ENCODE measurements around the gene MECR.

DNA sequence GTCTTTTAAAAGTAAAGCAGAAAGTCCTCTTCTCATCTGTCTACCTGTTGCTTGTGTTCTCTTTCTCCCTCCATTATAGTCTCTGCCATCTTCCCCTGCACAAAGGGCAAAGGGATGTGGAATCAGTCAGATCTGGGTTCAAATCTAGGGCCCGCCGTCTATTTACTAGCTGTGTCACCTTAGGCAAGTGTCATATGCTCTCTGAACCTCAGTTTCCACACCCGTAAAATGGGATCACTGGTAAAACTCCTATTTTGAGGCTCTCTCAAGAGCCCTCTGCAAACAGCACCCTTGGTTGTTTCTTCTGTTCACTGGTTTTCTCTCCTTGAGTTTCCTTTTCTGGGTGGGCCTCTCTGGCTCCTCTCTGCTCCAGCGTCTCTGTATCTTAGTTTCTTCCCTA lies 3.0 kb upstream of the MECR start:
- no peak for TF ChIP-seq POLR2A (IDR thresholded peaks at IDR 0.05)
- TF ChIP-seq, protein P1, sequence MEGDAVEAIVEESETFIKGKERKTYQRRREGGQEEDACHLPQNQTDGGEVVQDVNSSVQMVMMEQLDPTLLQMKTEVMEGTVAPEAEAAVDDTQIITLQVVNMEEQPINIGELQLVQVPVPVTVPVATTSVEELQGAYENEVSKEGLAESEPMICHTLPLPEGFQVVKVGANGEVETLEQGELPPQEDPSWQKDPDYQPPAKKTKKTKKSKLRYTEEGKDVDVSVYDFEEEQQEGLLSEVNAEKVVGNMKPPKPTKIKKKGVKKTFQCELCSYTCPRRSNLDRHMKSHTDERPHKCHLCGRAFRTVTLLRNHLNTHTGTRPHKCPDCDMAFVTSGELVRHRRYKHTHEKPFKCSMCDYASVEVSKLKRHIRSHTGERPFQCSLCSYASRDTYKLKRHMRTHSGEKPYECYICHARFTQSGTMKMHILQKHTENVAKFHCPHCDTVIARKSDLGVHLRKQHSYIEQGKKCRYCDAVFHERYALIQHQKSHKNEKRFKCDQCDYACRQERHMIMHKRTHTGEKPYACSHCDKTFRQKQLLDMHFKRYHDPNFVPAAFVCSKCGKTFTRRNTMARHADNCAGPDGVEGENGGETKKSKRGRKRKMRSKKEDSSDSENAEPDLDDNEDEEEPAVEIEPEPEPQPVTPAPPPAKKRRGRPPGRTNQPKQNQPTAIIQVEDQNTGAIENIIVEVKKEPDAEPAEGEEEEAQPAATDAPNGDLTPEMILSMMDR (IDR thresholded peaks at IDR 0.05), result no peak

Measured in esophagus squamous epithelium (tissue), 4 donors.